K562 (cell line): ENCODE results near the gene IL27RA. TPM values are rescaled to one million over a fixed set of nuclear protein-coding genes. Genes with fewer than 3 reads are reported as not detected.

ENCODE experiments used
- CHD4 ChIP-seq: fragments of 200-600 bp; sonication (generic); IDR thresholded peaks from 3 replicates; pipeline ENCODE4 v1.6.1; 2012; ENCODE audit warnings: low read depth, mild to moderate bottlenecking, mixed read lengths, low read length, inconsistent platforms; ENCODE audit not compliant: insufficient read depth, insufficient replicate concordance, poor library complexity, severe bottlenecking
- GABPA ChIP-seq: fragments of 200-800 bp; sonication (Bioruptor generic); conservative IDR thresholded peaks from 2 replicates; pipeline ENCODE4 v1.6.1; 2016; ENCODE audit warnings: low read depth, missing genetic modification characterization, missing compliant biosample characterization
- KDM1A ChIP-seq, 2 experiments: fragments of 450-650 bp; IDR thresholded peaks; 2 replicates each; pipeline ENCODE4 v1.6.1; 2016; ENCODE audit warnings: mild to moderate bottlenecking in 2 of 2
- KLF6 ChIP-seq: fragments of 250-450 bp; sonication (Bioruptor Pico); IDR thresholded peaks from 2 replicates; pipeline ENCODE4 v1.4.0; 2020; ENCODE audit warnings: mild to moderate bottlenecking, moderate library complexity, borderline replicate concordance
- L3MBTL2 ChIP-seq: fragments of 450-650 bp; IDR thresholded peaks from 2 replicates; pipeline ENCODE4 v1.6.1; 2016; ENCODE audit warnings: mild to moderate bottlenecking, moderate library complexity
- MCM3 ChIP-seq: fragments of 450-650 bp; IDR thresholded peaks from 2 replicates; pipeline ENCODE4 v1.6.1; 2016
- MCM5 ChIP-seq: fragments of 450-650 bp; IDR thresholded peaks from 2 replicates; pipeline ENCODE4 v1.6.1; 2016; ENCODE audit warnings: low read depth
- MYC ChIP-seq, 2 experiments: fragments of 250-450 bp in 1 of 2; sonication (Bioruptor Pico) in 1 of 2; IDR thresholded peaks; 2 replicates each; pipeline versions ENCODE4 v1.5.1 to v1.6.1; 2012 to 2021; ENCODE audit warnings: low read depth in 2 of 2, borderline replicate concordance in 1 of 2, improper control_type of control experiment in 1 of 2, low read length in 1 of 2, mild to moderate bottlenecking in 1 of 2, moderate library complexity in 1 of 2
- SIRT6 ChIP-seq: IDR thresholded peaks from one replicate; pipeline ENCODE4 v1.6.1; 2012; ENCODE audit warnings: low read depth, mild to moderate bottlenecking, control low read depth, inconsistent platforms, low read length, moderate library complexity
- SMAD4 ChIP-seq: fragments of 250-450 bp; sonication (Bioruptor Pico); conservative IDR thresholded peaks from 2 replicates; pipeline ENCODE4 v1.8.0; 2021; ENCODE audit warnings: inconsistent platforms, mild to moderate bottlenecking, moderate library complexity
- SRSF9 ChIP-seq: fragments of 200-400 bp; formaldehyde crosslinking; IDR thresholded peaks from 2 replicates; pipeline ENCODE4 v1.6.1; 2017; ENCODE audit warnings: low read depth, low read length, borderline replicate concordance
- TRIM24 ChIP-seq, 2 experiments: fragments of 450-650 bp; IDR thresholded peaks; 2 replicates each; pipeline ENCODE4 v1.6.1; 2016
- ZEB2 ChIP-seq: fragments of 450-650 bp; IDR thresholded peaks from 2 replicates; pipeline ENCODE4 v1.6.1; 2016
- polyA plus RNA-seq, 8 experiments: library from polyadenylated mRNA; depleted of rRNA in 4 of 8; stranded (reverse) in 5 of 8; unstranded in 3 of 8; fragments of >200 nt; fragmentation: Nextera tagmentation in 2 of 8; fragmentation: Illumina TruSeq in 1 of 8; extraction: Ambion mirVana in 2 of 8; extraction: Trizol in 1 of 8; gene quantifications; 2 replicates each; pipeline versions ENCODE4 v1.2.1 to v1.2.3, GENCODE V29; 2011 to 2014; ENCODE audit warnings: inconsistent platforms in 1 of 8, missing spikeins in 1 of 8
- total RNA-seq, 7 experiments: library from RNA; depleted of rRNA in 6 of 7; stranded (reverse); fragments of >200 nt in 6 of 7; fragmentation: Illumina TruSeq in 2 of 7; extraction: Trizol in 2 of 7; gene quantifications; 2 replicates each; pipeline versions ENCODE4 v1.2.1 to v1.2.3, GENCODE V29; 2011 to 2021; ENCODE audit warnings: low replicate concordance in 1 of 7
- TF ChIP-seq, protein P1 (sequence below), 2 experiments: fragments of 150-350 bp in 1 of 2; IDR thresholded peaks; 2 replicates each; pipeline ENCODE4 v1.6.1; 2012 to 2016; ENCODE audit warnings: low read depth in 2 of 2, low read length in 2 of 2, mild to moderate bottlenecking in 1 of 2, moderate library complexity in 1 of 2
- TF ChIP-seq, protein P2 (sequence below): fragments of 450-650 bp; IDR thresholded peaks from 2 replicates; pipeline ENCODE4 v1.7.0; 2016; ENCODE audit warnings: borderline replicate concordance
- TF ChIP-seq, protein P3 (sequence below): sonication (generic); formaldehyde crosslinking; IDR thresholded peaks from 2 replicates; pipeline ENCODE4 v1.5.0; 2020; ENCODE audit warnings: missing genetic modification reagents
- TF ChIP-seq, protein P4 (sequence below): fragments of 250-450 bp; sonication (Bioruptor Pico); IDR thresholded peaks from 2 replicates; pipeline ENCODE4 v1.5.0; 2020; ENCODE audit warnings: mild to moderate bottlenecking, borderline replicate concordance
- TF ChIP-seq, protein P5 (sequence below): fragments of 450-650 bp; formaldehyde crosslinking; conservative IDR thresholded peaks from 2 replicates; pipeline ENCODE4 v1.4.0; 2022; ENCODE audit warnings: mild to moderate bottlenecking, missing genetic modification characterization

Gene IL27RA
- total and polyA plus RNA-seq, 9 of the 15 experiments (the other 6 are each of a cell fraction or from before 2014, with no cell fraction given) = 1.9 to 15.9 (median 12.0) TPM

DNA sequence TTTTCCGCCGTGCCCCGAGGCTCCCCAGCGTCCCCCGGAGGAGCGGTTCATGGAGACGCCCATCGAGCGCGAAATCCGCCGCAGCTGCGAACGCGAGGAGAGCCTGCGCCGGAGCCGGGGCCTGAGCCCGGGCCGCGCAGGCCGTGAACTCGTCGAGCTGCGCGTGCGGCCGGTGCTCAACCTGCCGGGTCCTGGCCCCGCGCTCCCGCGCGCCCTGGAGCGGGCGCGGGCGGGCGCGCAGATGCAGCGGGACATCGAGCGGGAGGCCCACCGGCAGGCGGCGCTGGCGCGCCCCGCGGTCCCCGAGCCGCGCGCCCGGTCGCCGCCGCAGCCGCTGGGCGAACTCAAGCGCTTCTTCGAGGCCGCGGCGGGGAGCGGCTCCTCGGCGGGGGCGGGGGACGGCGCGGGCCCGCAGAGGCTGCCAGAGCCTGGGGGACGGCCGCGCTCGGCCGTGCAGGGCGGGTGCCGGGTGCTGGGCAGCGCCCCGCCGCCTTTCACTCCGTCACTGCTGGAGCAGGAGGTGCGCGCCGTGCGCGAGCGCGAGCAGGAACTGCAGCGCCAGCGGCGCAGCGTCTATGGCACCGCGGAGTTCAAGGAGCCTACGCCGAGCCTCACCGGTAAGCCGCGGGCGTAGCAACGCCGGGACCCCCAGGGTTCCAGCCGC lies 41.8 kb downstream of the IL27RA start (continued):
- TF ChIP-seq, protein P1, sequence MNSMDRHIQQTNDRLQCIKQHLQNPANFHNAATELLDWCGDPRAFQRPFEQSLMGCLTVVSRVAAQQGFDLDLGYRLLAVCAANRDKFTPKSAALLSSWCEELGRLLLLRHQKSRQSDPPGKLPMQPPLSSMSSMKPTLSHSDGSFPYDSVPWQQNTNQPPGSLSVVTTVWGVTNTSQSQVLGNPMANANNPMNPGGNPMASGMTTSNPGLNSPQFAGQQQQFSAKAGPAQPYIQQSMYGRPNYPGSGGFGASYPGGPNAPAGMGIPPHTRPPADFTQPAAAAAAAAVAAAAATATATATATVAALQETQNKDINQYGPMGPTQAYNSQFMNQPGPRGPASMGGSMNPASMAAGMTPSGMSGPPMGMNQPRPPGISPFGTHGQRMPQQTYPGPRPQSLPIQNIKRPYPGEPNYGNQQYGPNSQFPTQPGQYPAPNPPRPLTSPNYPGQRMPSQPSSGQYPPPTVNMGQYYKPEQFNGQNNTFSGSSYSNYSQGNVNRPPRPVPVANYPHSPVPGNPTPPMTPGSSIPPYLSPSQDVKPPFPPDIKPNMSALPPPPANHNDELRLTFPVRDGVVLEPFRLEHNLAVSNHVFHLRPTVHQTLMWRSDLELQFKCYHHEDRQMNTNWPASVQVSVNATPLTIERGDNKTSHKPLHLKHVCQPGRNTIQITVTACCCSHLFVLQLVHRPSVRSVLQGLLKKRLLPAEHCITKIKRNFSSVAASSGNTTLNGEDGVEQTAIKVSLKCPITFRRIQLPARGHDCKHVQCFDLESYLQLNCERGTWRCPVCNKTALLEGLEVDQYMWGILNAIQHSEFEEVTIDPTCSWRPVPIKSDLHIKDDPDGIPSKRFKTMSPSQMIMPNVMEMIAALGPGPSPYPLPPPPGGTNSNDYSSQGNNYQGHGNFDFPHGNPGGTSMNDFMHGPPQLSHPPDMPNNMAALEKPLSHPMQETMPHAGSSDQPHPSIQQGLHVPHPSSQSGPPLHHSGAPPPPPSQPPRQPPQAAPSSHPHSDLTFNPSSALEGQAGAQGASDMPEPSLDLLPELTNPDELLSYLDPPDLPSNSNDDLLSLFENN (IDR thresholded peaks at IDR 0.05; ENCODE audit: low read depth in 2 of 2, low read length in 2 of 2) = no peak
- TF ChIP-seq L3MBTL2 (peak; percentile 89), MCM3 (no peak), MCM5 (no peak), ZEB2 (no peak), CHD4 (no peak), SMAD4 (CRISPR knock-in tag) (peak; percentile 83), SRSF9 (no peak), TRIM24 (IDR thresholded peaks at IDR 0.05) (no peak), MYC (IDR thresholded peaks at IDR 0.05; ENCODE audit: low read depth, low read length) (peak; percentile 56), MYC (CRISPR knock-in tag; IDR thresholded peaks at IDR 0.05; ENCODE audit: borderline replicate concordance, low read depth) (no peak), SIRT6 (no peak), KDM1A (IDR thresholded peaks at IDR 0.05) (no peak), GABPA (0 out of 2 replicates have a peak, but pooled peaks have one; percentile 19), KLF6 (CRISPR knock-in tag) (no peak)
- TF ChIP-seq, protein P2, sequence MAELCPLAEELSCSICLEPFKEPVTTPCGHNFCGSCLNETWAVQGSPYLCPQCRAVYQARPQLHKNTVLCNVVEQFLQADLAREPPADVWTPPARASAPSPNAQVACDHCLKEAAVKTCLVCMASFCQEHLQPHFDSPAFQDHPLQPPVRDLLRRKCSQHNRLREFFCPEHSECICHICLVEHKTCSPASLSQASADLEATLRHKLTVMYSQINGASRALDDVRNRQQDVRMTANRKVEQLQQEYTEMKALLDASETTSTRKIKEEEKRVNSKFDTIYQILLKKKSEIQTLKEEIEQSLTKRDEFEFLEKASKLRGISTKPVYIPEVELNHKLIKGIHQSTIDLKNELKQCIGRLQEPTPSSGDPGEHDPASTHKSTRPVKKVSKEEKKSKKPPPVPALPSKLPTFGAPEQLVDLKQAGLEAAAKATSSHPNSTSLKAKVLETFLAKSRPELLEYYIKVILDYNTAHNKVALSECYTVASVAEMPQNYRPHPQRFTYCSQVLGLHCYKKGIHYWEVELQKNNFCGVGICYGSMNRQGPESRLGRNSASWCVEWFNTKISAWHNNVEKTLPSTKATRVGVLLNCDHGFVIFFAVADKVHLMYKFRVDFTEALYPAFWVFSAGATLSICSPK = no peak
- TF ChIP-seq, protein P3, sequence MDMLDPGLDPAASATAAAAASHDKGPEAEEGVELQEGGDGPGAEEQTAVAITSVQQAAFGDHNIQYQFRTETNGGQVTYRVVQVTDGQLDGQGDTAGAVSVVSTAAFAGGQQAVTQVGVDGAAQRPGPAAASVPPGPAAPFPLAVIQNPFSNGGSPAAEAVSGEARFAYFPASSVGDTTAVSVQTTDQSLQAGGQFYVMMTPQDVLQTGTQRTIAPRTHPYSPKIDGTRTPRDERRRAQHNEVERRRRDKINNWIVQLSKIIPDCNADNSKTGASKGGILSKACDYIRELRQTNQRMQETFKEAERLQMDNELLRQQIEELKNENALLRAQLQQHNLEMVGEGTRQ (CRISPR knock-in tag) = no peak
- TF ChIP-seq, protein P4, sequence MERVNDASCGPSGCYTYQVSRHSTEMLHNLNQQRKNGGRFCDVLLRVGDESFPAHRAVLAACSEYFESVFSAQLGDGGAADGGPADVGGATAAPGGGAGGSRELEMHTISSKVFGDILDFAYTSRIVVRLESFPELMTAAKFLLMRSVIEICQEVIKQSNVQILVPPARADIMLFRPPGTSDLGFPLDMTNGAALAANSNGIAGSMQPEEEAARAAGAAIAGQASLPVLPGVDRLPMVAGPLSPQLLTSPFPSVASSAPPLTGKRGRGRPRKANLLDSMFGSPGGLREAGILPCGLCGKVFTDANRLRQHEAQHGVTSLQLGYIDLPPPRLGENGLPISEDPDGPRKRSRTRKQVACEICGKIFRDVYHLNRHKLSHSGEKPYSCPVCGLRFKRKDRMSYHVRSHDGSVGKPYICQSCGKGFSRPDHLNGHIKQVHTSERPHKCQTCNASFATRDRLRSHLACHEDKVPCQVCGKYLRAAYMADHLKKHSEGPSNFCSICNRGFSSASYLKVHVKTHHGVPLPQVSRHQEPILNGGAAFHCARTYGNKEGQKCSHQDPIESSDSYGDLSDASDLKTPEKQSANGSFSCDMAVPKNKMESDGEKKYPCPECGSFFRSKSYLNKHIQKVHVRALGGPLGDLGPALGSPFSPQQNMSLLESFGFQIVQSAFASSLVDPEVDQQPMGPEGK (CRISPR knock-in tag) = no peak
- TF ChIP-seq, protein P5, sequence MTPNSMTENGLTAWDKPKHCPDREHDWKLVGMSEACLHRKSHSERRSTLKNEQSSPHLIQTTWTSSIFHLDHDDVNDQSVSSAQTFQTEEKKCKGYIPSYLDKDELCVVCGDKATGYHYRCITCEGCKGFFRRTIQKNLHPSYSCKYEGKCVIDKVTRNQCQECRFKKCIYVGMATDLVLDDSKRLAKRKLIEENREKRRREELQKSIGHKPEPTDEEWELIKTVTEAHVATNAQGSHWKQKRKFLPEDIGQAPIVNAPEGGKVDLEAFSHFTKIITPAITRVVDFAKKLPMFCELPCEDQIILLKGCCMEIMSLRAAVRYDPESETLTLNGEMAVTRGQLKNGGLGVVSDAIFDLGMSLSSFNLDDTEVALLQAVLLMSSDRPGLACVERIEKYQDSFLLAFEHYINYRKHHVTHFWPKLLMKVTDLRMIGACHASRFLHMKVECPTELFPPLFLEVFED (CRISPR knock-in tag) = no peak
